Lung microvascular endothelial cell (primary cell): ENCODE data around the gene SLA2. TPM values are rescaled to one million over a fixed set of nuclear protein-coding genes. Genes with fewer than 3 reads are reported as not detected.
A peak's percentile ranks its signal among the peaks of the same experiment; 100 is the strongest.
"Not testable (repeated sequence)": the region's sequence is repeated elsewhere in the genome, so short reads cannot be mapped to it uniquely, and the experiment has no call there.

Experiments
- DNase-seq, 2 donors: peaks; one replicate each; pipeline versions ENCODE4 v3.0.0 to v3.0.0-alpha.2; 2010; ENCODE audit warnings: low read depth in 2 of 2
- total RNA-seq: library from RNA; depleted of rRNA; stranded (reverse); fragments of >200 nt; gene quantifications from 2 replicates; pipeline ENCODE4 v1.2.1, GENCODE V29; 2014

Gene SLA2
- total RNA-seq, 1 donor from 2014 or later, result not detected

GRCh38 chr20:36574366-36575135 is 71.4 kb downstream of the SLA2 start:
- DNase-seq, result peak; percentile 40 to 69

DNA sequence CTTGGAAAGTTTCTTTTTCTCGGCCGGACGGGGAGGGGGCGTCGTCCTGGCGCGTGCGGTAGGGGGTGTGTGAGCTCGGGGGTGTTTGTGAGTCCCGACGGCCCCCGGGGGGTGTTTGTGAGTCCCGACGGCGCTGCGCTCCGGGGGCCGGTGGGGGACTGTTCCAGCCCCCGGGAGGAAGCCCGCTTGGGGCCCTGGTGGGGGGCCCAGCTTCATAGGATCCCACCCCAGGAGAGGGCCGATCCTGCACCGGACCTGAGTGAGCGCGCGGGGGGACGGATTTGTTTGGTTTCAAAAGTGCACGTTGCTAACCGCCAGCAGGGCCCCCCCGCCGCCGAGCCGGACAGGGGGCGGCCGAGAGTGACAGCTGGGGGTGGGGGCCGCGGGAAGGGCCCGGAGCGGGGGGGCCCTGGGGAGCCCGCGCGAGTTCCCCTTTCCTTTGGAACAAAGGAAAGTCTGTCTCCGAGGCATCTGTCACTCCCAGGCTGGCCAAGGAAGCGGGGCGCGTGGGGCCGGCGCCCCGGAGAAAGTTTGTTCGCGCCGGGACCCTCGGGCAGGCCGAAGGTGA is 72.1 kb downstream of the SLA2 start:
- DNase-seq, result peak; percentile 19 to 57

- DNase-seq, result peak; percentile 62 to 93
These were observed 72.7 kb downstream of the SLA2 start, which contains the start of gene TGIF2 for GRCh38 chr20:36573103-36573797. TGIF2 (plus strand) TSS chr20:36573597; CDS start chr20:36578775, 5,178 bp downstream.

DNA sequence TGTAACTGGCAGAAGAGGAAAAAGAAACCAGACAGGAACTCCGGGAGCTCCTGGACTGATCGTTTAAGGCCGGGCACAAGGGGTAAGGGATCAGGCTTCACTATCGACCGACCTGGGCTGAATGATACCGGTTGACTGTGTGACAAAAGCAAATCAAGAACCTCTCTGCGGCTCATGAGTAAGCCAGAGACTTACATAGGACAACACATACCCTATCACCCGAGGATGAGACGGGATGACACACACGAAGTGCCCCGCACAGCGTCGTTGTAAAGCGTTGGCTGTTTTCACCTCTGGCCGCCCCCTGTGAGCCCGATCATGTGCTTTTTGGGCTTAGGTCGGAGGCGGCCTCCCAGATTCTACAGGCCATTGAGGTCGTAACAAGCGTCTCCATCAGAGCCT is 73.3 kb downstream of the SLA2 start:
- DNase-seq, result peak; percentile 12 to 20

DNA sequence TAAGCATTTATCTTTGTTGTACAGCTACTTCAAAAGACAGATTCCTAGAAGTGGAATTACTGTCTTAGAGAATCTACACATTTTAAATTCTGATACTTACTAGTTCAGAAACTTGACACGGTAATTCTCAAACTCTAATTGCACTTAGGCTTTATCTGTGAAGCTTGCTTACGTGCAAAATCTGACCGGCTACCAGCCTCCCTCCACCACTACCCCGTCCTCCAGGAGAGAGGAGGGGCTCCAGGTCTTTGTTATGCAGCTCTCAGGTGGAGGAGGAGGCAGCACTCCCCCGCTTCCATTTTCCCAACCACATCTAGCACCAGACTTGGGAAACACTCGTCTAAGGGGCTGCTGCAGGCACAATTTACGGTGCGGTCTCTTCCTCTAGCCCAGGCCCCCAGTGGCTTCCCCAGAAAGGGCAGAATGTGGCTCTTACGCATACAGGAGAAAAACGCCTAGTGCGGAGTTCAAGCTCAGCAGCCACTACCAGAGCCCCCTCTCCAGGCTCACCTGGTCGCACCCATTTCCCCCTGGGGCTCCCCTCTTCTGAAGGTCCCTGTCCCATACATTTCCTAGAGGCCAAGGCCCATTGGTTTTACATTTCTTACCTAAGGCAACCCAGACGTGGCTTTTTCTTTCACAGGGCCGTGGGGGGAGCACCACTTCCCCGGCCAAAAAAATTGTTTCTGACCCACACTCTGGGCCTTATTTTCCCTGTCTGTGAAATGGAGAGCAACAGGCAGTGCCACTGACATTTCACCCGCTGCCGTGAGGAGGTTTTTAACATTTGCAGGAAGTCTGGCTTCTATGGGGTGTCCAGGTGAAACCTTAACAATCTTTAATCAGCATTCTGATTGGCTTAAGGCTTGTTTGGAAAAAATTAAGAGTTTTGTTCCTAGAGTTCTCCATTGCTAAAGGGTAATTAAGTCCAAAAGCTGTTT is 74.2 kb downstream of the SLA2 start:
- DNase-seq, result no peak

- DNase-seq, result peak in 1 of 2 donors; percentile 46
These were observed 76.1 kb downstream of the SLA2 start for GRCh38 chr20:36569847-36570429.

- DNase-seq, result no peak
These were observed 80.5 kb downstream of the SLA2 start for GRCh38 chr20:36565520-36565919.

- not testable (repeated sequence) for DNase-seq
These were observed 81.3 kb downstream of the SLA2 start for GRCh38 chr20:36564726-36565121.

GRCh38 chr20:36564078-36564725 is 81.8 kb downstream of the SLA2 start:
- DNase-seq, result not testable (repeated sequence)

DNA sequence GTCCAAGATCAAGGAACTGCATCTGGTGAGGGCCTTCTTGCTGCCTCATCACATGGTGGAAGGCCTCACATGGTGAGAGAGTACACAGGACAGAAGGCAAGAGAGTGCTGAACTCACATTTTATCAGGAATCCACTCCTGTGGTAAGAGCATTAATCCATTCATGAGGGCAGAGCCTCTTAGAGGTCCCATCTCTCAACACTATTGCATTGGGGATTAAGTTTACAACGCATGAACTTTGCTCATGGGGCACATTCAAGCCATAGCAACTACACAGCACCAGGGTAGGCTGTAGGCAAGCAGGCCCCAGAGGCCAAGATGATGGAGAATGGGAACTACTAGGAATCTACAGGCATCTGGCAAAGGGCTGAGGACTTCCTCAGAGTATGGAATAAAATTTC is 82.6 kb downstream of the SLA2 start:
- no peak for DNase-seq

- DNase-seq, result no peak
These were observed 83.3 kb downstream of the SLA2 start for GRCh38 chr20:36562724-36563123.

Other genes starting within 250 kb of the SLA2 start
- gene MYL9, start 104.7 kb downstream of the SLA2 start, total RNA-seq, result 0.60 and 1.1 TPM in 2 replicates
- 15.5 and 22.0 TPM in 2 replicates for gene TGIF2, start 72.6 kb downstream of the SLA2 start, total RNA-seq
- gene RAB5IF, start 40.4 kb downstream of the SLA2 start, total RNA-seq, result 73.2 and 77.0 TPM in 2 replicates
- gene NDRG3, start 99.9 kb upstream of the SLA2 start, total RNA-seq, result 11.3 and 19.2 TPM in 2 replicates
- 10.3 and 12.2 TPM in 2 replicates for gene DSN1, start 127.6 kb upstream of the SLA2 start, total RNA-seq
- under 0.01 TPM in 1 of 2 replicates, not detected in the other for gene TLDC2, start 229.9 kb upstream of the SLA2 start, total RNA-seq